Astrocyte (in vitro differentiated cells and primary cell): ENCODE measurements around the gene PMS1. TPM values are rescaled to one million over a fixed set of nuclear protein-coding genes. Genes with fewer than 3 reads are reported as not detected.

Source experiments
- DNase-seq: peaks from one replicate; pipeline ENCODE4 v3.0.0-alpha.2; 2010; ENCODE audit warnings: low read depth
- FAIRE-seq: peaks from 2 replicates; lab custom pipeline; 2011; peaks lifted over from hg19 to GRCh38; lab: Jason Lieb, UNC
- H2AFZ ChIP-seq: 2 replicates; pipeline ENCODE4 v1.6.0; 2012; ENCODE audit warnings: low read depth, low read length, inconsistent platforms
- H3K27ac ChIP-seq: 2 replicates; pipeline ENCODE4 v1.5.1; 2011; ENCODE audit warnings: low read depth, low read length, inconsistent platforms
- H3K27me3 ChIP-seq: 2 replicates; pipeline ENCODE4 v1.6.0; 2011; ENCODE audit warnings: low read length, inconsistent platforms; ENCODE audit not compliant: insufficient read depth
- H3K36me3 ChIP-seq: 2 replicates; pipeline ENCODE4 v1.5.1; 2011; ENCODE audit warnings: low read length, inconsistent platforms; ENCODE audit not compliant: insufficient read depth
- H3K4me1 ChIP-seq: 2 replicates; pipeline ENCODE4 v1.5.1; 2011; ENCODE audit warnings: low read length, inconsistent platforms; ENCODE audit not compliant: insufficient read depth
- H3K4me2 ChIP-seq: 2 replicates; pipeline ENCODE4 v1.6.0; 2012; ENCODE audit warnings: low read length, inconsistent platforms
- H3K4me3 ChIP-seq: 2 replicates; pipeline ENCODE4 v1.5.1; 2011; ENCODE audit warnings: low read depth, mild to moderate bottlenecking, low read length, inconsistent platforms; ENCODE audit not compliant: insufficient read depth
- H3K79me2 ChIP-seq: 2 replicates; pipeline ENCODE4 v1.6.0; 2012; ENCODE audit warnings: mild to moderate bottlenecking, low read length, inconsistent platforms; ENCODE audit not compliant: insufficient read depth
- H3K9ac ChIP-seq: 2 replicates; pipeline ENCODE4 v1.6.0; 2012; ENCODE audit warnings: mild to moderate bottlenecking, low read length, inconsistent platforms
- H3K9me3 ChIP-seq: 2 replicates; pipeline ENCODE4 v1.5.1; 2012; ENCODE audit warnings: low read depth, mild to moderate bottlenecking, low read length, inconsistent platforms; ENCODE audit not compliant: insufficient read depth
- H4K20me1 ChIP-seq: 2 replicates; pipeline ENCODE4 v1.6.0; 2012; ENCODE audit warnings: low read length, inconsistent platforms; ENCODE audit not compliant: insufficient read depth
- H3K27ac Mint-ChIP-seq: one replicate; pipeline ENCODE4 v1.8.0; 2021; ENCODE audit warnings: mild to moderate bottlenecking, mixed read lengths; ENCODE audit not compliant: unreplicated experiment
- H3K27me3 Mint-ChIP-seq: one replicate; pipeline ENCODE4 v1.8.0; 2021; ENCODE audit warnings: low read depth, mixed read lengths; ENCODE audit not compliant: unreplicated experiment
- H3K36me3 Mint-ChIP-seq: one replicate; pipeline ENCODE4 v1.8.0; 2021; ENCODE audit warnings: low read depth, mixed read lengths; ENCODE audit not compliant: unreplicated experiment
- H3K4me1 Mint-ChIP-seq: one replicate; pipeline ENCODE4 v1.8.0; 2021; ENCODE audit warnings: low read depth, mixed read lengths; ENCODE audit not compliant: unreplicated experiment
- H3K4me3 Mint-ChIP-seq: one replicate; pipeline ENCODE4 v1.8.0; 2021; ENCODE audit warnings: mild to moderate bottlenecking, moderate library complexity, mixed read lengths; ENCODE audit not compliant: unreplicated experiment
- H3K9me3 Mint-ChIP-seq: one replicate; pipeline ENCODE4 v1.8.0; 2021; ENCODE audit warnings: mild to moderate bottlenecking, mixed read lengths; ENCODE audit not compliant: unreplicated experiment
- CTCF ChIP-seq: IDR thresholded peaks from 2 replicates; pipeline ENCODE4 v1.5.1; 2011; ENCODE audit warnings: low read depth, mild to moderate bottlenecking, inconsistent platforms, low read length, moderate library complexity; ENCODE audit not compliant: insufficient read depth
- EZH2 ChIP-seq: IDR thresholded peaks from 2 replicates; pipeline ENCODE4 v1.6.1; 2012; ENCODE audit warnings: mild to moderate bottlenecking, low read length, inconsistent platforms; ENCODE audit not compliant: insufficient read depth
- total RNA-seq: library from RNA; stranded (reverse); gene quantifications from 2 replicates; pipeline ENCODE4 v1.2.1, GENCODE V29; 2021

PMS1 gene
- total RNA-seq, 1 donor from 2014 or later, result 27.5 TPM

GRCh38 chr2:189865826-189866225 is 81.6 kb downstream of the PMS1 start:
- Histone ChIP-seq H3K36me3 (peaks cover 3% of the 10 kb centered on the region), H4K20me1 (no peaks in the 10 kb centered on the region), H3K4me3 (no peak overlapping the region), H3K79me2 (no peaks in the 10 kb centered on the region), H3K27me3 (no peaks in the 10 kb centered on the region), H3K9ac (no peak overlapping the region), H3K9me3 (no peaks in the 10 kb centered on the region), H2AFZ (no peak overlapping the region), H3K4me2 (no peak overlapping the region), H3K27ac (no peak overlapping the region), H3K4me1 (no peaks in the 10 kb centered on the region)
- no peak for DNase-seq
- Mint-ChIP-seq H3K4me1 (peaks cover 7% of the 10 kb centered on the region), H3K4me3 (no peak overlapping the region), H3K27me3 (no peaks in the 10 kb centered on the region), H3K9me3 (peaks cover 4% of the 10 kb centered on the region), H3K27ac (no peak overlapping the region), H3K36me3 (peaks cover 5% of the 10 kb centered on the region)
- TF ChIP-seq EZH2, result no peak
- TF ChIP-seq CTCF, result no peak
- FAIRE-seq, result no peak

GRCh38 chr2:189866296-189866695 is 82.0 kb downstream of the PMS1 start:
- no peaks in the 10 kb centered on the region for H3K27me3 Mint-ChIP-seq
- Histone ChIP-seq H3K79me2 (no peaks in the 10 kb centered on the region), H3K4me3 (no peak overlapping the region), H3K9me3 (no peaks in the 10 kb centered on the region), H3K27ac (no peak overlapping the region), H3K36me3 (peaks cover 3% of the 10 kb centered on the region), H3K27me3 (no peaks in the 10 kb centered on the region), H4K20me1 (no peaks in the 10 kb centered on the region), H3K9ac (no peak overlapping the region), H3K4me1 (no peaks in the 10 kb centered on the region), H3K4me2 (no peak overlapping the region), H2AFZ (no peak overlapping the region)
- no peak overlapping the region for H3K27ac Mint-ChIP-seq
- peaks cover 7% of the 10 kb centered on the region for H3K4me1 Mint-ChIP-seq
- peak; percentile 32 for DNase-seq
- H3K36me3 Mint-ChIP-seq, result peaks cover 5% of the 10 kb centered on the region
- no peak for FAIRE-seq
- H3K9me3 Mint-ChIP-seq, result peaks cover 4% of the 10 kb centered on the region
- no peak overlapping the region for H3K4me3 Mint-ChIP-seq
- TF ChIP-seq EZH2 (no peak), CTCF (no peak)

- no peak for DNase-seq
- Histone ChIP-seq H2AFZ (no peak overlapping the region), H3K36me3 (peaks cover 5% of the 10 kb centered on the region), H3K27me3 (no peaks in the 10 kb centered on the region), H4K20me1 (no peaks in the 10 kb centered on the region), H3K4me3 (no peak overlapping the region), H3K27ac (no peak overlapping the region), H3K9me3 (no peaks in the 10 kb centered on the region), H3K4me1 (no peaks in the 10 kb centered on the region), H3K4me2 (no peak overlapping the region), H3K79me2 (no peaks in the 10 kb centered on the region), H3K9ac (no peak overlapping the region)
- Mint-ChIP-seq H3K27ac (no peak overlapping the region), H3K4me1 (no peaks in the 10 kb centered on the region), H3K9me3 (no peaks in the 10 kb centered on the region), H3K27me3 (no peaks in the 10 kb centered on the region), H3K36me3 (no peaks in the 10 kb centered on the region), H3K4me3 (no peak overlapping the region)
- TF ChIP-seq CTCF, result no peak
- TF ChIP-seq EZH2, result no peak
- no peak for FAIRE-seq
Observed at GRCh38 chr2:189868896-189869295, 84.6 kb downstream of the PMS1 start.
